Activated CD8-positive, alpha-beta memory T cell treated with anti-CD3 and anti-CD28 coated beads, Interleukin-2, amount 50 U/mL, for 48 hours (primary cell): ENCODE results near the gene PAGR1.
"Not testable (repeated sequence)": the region's sequence is repeated elsewhere in the genome, so short reads cannot be mapped to it uniquely, and the experiment has no call there.

Experiments
- DNase-seq: peaks from one replicate; pipeline ENCODE4 v3.0.0-alpha.2; 2020

Gene PAGR1

DNA sequence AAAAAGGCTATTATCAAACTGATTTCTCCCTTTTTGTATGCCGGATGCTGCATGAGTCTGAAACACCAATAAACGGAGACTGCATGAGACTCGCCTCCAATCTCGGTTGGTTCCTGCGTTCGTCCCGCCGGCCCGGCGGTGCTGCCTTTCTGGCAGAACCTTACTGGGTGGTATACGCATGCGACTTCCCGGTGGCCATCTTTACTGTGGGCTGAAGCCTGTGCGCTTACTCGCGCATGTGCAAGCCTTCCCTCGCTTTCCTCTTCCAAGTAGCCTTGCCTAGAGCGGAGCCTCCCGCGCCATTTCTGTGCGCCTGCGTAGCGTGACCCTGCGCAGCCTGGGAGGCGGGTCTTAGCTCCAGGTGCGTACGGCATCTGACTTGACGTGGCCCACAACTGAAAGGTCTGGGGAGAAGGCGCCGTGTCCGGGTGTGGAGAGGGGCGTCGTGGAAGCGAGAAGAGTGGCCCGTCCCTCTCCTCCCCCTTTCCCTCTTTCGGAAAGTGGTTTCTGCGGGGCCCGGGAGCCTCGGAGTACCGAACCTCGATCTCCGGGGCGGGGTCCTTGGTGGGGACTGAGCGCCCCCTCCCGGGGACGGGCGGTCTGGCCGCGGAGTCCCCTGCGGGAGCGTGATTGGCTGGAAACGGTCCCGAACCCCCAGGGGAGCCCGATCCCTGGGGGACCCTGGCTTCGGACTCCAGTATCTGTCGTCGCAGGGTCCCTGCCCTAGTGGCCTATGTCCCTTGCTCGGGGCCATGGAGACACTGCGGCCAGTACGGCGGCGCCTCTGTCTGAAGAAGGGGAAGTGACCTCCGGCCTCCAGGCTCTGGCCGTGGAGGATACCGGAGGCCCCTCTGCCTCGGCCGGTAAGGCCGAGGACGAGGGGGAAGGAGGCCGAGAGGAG lies at the start of gene PAGR1:
TSS of gene PAGR1 (plus strand) at position 360 of the 901 bp plus-strand sequence. CDS start at position 734, 374 bp downstream.
- peak; percentile 98 for DNase-seq

GRCh38 chr16:29766571-29766970 lies 49.4 kb upstream of the PAGR1 start:
- DNase-seq = no peak

DNA sequence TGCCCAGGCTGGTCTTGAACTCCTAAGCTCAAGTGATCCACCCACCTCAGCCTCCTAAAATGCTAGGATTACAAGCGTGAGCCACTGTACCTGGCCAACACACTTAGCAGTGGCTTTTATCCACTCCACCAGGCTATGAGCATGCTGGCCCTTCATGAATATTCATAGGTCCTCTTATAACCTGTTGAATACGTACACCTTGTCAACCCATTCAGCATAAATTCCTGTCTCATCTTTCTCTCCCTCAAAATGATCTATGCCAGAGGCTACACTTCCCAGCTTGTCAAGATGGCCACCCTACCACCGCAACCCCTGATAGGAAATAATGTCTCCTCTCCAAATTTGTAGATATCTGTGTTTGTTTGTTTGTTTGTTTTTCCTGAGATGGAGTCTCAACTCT lies 48.9 kb upstream of the PAGR1 start:
- no peak for DNase-seq

- DNase-seq = no peak
These were observed 46.4 kb upstream of the PAGR1 start for GRCh38 chr16:29769507-29769906.

DNA sequence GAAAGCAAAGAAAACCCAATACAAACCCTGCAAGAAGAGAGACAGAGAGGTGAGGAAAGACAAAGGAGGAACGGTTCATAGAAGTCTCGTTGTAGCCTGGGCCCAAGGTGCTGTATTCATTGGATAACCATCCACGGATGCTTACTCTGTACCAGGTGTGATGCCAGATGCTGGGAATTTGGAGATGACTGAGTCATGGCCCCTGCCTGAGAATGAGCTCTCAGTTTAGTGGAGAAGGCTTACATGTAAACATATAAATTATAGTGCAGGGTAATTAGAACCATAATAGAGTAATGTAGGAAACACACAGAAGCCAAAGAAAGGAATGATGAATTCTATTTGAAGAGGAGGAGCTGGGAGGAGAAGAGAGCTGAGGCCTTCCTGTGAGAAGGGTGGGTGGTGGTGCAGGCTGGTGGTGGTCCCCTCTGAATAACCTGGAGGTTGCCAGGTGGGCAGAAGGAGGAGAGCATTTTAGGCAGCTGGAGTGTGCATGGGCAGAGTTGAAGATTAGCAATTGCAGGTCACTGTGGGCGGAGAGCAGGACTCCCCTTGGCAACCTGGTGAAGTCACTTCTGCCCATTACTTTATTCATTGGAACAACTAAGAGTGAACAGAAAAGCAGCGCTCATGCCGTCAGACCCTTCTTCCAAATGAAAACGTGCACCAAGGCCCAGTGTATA lies 45.6 kb upstream of the PAGR1 start:
- DNase-seq = no peak

GRCh38 chr16:29772330-29772729 lies 43.6 kb upstream of the PAGR1 start:
- not testable (repeated sequence) for DNase-seq

DNA sequence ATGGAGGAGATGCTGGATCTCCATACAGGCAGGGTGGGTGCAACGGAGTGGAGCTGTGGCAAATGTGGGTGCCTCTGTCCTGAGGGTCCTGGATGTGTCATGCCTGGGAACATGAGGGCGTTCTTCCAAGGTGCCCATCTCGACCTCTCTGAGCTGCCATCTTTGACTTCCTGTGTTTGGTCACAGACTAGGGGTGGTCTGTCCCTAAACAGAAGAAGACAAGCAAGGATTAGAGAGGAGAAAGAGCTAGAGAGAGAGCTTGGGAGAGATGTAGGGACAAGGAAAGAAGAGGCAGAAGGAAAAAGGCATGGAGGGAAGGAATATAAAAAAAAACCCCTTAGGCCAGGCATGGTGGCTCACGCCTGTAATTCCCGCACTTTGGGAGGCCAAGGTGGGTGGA lies 41.2 kb upstream of the PAGR1 start:
- DNase-seq = no peak

GRCh38 chr16:29775742-29776408 lies 40.1 kb upstream of the PAGR1 start:
- DNase-seq = no peak

DNA sequence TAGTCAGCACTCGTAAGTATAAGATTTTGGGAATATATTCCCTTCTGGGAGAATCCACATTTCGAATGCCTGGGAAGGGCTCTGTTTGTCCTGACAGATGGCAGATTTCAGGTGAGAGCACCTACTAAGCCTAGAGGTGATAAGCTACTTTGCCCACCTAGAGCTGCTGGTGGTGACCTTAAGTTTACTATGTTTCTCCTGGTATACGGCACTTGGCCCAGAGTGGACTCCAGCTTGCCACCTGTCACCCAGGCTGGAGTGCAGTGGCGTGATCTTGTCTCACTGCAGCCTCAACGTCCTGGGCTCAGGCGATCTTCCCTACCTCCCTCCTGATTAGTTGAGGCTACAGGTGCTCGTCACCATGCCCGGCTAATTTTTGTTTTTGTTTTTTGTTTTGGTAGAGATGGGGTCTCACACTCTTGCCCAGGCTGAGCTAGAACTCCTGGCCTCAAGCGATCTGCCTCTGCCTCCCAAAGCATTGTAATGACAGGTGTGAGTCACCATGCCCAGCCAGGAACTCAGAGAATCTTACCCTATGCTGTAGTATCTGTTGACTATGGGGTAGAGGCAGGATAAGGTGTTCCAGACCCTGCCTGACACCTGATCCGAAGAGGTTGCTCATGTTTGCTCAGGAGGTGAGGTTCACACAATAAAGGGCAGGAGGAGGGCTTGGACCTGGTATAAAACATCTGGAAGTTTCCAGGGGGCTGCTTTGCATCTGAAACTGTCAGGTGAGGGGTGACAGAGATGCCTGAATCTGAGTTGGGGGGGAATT lies 38.2 kb upstream of the PAGR1 start, which contains the start of gene ZG16:
TSS of gene ZG16 (plus strand) at position 681 of the 775 bp plus-strand sequence. CDS start 1,011 bp downstream, outside the sequence.
- DNase-seq = no peak

- DNase-seq = no peak
These were observed 36.5 kb upstream of the PAGR1 start for GRCh38 chr16:29779474-29779873.

DNA sequence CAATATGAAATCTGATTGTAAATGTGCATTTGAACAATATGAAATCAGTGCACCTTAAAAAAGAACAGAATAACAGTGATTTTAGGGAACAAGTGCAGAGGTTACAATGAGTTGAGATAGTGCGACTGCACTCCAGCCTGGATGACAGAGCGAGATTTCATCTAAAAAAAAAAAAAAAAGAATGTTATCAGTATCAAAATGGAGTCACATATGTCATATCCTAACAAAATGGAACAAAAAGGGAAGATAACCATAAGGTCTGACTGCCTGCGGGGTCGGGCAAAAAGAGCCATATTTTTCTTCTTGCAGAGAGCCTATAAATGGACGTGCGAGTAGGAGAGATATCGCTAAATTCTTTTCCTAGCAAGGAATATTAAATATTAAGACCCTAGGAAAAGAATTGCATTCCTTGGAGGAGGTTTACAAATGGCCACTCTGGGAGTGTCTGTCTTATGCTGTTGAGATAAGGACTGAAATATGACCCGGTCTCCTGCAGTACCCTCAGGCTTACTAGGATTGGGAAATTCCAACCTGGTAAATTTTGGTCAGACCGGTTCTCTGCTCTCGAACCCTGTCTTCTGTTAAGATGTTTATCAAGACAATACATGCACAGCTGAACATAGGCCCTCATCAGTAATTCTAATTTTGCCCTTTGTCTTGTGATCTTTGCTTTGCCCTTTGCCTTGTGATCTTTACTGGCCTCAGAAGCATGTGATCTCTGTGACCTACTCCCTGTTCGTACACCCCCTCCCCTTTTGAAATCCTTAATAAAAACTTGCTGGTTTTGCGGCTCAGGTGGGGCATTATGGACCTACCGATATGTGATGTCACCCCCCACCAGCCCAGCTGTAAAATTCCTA lies 32.6 kb upstream of the PAGR1 start:
- DNase-seq = not testable (repeated sequence)

DNA sequence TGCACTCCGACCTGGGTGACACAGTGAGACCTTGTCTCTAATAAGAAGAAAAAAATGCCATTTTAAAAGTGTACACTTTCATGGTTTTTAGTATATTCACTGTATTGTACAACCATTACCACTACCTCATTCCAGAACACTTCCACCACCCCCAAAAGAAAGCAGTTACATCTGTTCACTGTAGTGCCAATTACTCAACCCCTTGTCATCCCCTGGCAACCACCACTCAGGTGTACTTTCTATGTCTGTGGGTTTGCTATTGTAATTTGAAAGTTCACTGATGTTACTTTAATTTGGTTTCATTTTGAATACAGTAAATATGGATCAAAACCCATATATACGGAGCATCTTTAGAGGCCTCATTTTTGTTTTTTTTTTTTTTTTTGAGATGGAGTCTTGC lies 31.8 kb upstream of the PAGR1 start:
- no peak for DNase-seq

DNA sequence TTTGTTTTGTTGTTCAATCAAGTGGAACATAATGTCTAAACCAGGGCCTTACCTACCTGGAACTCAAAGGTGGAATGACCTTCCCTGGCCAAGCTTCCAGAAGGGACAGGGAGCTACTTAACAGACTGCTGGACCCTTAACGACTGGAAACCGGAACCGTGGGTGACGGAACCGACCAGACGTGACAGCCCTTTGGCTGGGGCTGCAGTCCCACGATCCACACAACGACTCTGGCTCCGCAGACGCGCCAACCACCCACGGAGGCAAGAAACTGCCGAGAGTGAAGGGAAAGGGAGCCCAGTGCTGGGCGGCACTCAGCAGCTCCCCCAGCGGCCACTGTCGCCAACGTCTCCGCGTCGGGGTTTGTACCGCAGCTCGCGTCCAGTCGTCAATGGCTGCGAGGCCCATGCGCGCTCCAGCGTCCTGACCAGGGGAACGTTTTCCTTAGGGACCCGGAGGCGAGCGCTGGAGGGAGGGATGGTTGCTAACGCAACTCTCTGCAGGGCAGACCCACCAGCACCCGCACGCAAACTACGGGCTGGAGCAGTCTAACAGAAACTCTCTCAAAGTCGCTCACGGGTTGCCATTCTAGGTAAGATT lies 31.0 kb upstream of the PAGR1 start:
- peak; percentile 86 for DNase-seq

GRCh38 chr16:29787155-29787554 lies 28.8 kb upstream of the PAGR1 start:
- DNase-seq = not testable (repeated sequence)

DNA sequence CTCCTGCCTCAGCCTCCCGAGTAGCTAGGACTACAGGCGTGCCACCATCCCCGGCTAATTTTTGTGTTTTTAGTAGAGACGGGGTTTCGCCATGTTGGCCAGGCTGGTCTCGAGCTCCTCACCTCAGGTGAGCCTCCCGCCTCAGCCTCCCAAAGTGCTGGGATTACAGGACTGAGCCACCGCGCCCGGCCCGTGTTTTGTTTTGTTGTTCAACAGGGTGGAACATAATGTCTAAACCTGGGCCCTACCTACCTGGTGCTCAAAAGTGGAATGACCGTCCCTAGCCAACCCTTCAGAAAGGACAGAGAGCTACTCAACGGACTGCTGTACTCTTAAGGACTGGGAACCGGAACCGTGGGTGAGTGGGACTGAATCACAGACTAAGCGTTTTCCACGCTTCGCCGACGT lies 26.2 kb upstream of the PAGR1 start:
- DNase-seq = peak; percentile 59

DNA sequence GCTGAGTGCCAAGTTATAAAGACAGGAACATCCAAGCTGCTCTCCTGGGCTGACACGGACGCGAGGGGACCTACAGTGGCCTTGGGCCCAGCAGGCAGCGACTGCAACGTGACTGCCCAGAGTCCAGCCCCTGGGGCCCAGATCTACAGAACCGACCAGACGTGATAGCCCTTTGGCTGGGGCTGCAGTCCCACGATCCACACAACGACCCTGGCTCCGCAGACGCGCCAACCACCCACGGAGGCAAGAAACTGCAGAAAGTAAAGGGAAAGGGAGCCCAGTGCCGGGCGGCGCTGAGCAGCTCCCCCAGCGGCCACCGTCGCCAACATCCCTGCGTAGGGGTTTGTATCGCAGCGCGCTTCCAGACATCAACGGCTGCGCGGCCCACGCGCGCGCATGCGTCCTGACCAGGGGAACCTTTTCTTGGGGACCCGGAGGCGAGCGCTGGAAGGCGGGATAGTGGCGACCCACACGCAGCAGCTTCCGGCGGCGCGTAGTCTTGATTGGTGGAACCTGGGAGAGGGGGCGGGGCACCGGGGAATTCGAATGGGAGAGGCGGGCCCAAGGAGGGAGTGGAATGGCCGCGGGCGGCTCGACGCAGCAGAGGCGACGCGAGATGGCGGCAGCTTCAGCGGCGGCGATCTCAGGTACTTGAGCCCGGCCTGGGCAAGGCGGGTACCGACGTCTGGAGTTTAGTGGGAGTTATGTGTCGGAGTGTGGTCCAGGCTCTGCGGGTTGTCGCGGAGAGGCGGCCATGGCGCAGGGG lies 25.6 kb upstream of the PAGR1 start, which contains the start of gene KIF22:
TSS of gene KIF22 (plus strand) at position 569 of the 766 bp plus-strand sequence. CDS start at position 578, 9 bp downstream.
- peak; percentile 100 for DNase-seq

DNA sequence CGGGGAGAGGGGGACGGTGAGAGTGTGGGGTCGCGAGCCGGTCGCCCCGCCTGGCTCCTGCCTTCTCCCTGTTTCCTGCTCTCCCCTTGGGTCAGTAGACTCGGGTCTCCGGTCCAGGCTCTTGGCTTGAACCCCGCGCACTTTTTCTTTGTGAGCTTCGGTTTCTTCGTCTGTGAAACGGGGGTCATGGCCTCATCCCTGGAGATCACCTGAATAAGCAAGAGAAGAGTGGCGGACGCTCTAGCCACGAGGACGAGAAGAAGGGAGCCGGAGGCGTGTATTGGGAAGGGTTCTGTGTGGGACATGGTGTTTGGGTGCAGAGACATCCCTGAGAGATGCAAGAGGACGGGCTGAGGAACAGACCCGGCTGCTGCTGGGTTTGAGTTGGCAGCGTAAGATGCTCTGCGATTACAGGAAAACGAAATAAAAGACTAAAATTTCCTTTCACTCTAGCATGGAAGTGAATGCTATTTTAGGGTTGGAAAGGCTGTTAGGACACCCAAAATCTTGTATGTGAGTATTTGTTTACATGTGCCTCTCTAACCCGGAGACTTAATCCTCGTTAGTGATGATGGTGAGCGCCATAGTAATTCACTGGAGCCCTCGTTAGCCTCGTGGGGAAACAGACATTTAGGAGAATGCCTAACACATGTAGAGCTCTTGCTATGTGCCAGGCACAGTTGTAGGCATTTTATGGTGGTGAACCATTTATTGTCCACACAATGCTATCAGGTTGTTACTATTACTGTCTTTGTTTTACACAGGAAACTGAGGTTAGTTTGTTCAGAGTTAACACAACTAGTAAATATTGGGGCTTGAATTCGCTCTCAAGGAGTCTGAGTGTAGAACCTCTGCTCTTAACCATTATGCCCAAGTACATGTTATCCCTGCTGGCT lies 24.8 kb upstream of the PAGR1 start:
- DNase-seq = no peak

DNA sequence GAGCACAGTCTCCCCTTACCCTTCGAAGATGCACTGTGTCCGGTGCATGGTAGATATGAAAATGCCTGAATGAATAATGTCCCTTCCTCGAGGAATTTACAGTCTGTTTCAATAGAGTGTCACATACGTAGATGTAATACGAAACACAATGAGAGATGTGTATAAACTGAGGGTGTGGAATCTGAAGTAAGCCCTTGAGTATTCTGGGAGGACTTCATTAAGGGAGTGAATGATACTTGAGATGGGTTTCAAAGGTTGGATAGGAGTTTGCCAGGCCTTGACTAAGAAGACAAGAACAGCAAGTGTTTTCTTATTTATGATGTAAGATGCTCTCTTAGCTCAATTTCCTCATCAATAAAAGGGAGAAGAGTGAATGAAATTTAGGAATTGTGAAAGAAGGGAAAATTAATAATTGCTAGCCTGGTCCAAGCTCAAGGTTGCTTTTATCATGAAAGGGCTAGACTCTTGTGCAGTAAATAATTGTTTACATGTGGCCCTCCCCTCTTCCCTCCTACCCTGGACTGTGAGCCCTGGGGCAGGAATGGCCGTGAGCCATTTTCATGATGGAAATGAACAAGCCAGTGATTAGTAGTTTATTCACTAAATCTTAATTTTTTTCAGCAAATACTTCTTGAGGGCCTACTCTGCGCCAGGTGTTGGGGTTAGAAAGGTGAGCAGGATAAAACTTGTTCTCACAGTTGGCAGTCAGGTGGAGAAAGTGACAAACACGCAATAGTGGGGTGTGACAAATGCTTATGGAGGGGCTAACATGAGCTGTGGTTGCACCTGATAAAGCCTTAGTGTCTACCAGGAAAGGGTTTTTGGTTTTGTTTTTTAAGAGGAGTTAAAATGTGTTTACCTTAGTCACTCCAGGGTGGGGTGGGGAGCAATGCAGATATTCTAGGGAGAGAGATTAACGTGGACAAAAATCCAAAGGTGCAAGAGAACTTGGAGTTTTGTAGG lies 23.8 kb upstream of the PAGR1 start:
- DNase-seq = no peak
